HG03103 (cell line): ENCODE data around the gene PAFAH1B1.
"Not testable (repeated sequence)": the region's sequence is repeated elsewhere in the genome, so short reads cannot be mapped to it uniquely, and the experiment has no call there.

ENCODE experiments used
- ATAC-seq: cut with Tn5 transposase; IDR thresholded peaks from one replicate; pipeline ENCODE4 v1.9.1; 2021; ENCODE audit warnings: low read depth; ENCODE audit not compliant: unreplicated experiment

PAFAH1B1 gene

GRCh38 chr17:2685696-2686095 is 92.2 kb downstream of the PAFAH1B1 start:
- no peak for ATAC-seq

- ATAC-seq = no peak
Measured at GRCh38 chr17:2687074-2687418, 93.6 kb downstream of the PAFAH1B1 start.

GRCh38 chr17:2688351-2689342 is 95.2 kb downstream of the PAFAH1B1 start:
- no peak for ATAC-seq

- no peak for ATAC-seq
Measured at GRCh38 chr17:2689411-2690164, 96.1 kb downstream of the PAFAH1B1 start.

- no peak for ATAC-seq
Measured at GRCh38 chr17:2690165-2691068, 97.0 kb downstream of the PAFAH1B1 start.

- ATAC-seq = no peak
Measured at GRCh38 chr17:2691069-2691871, 97.8 kb downstream of the PAFAH1B1 start.

- ATAC-seq = no peak
Measured at GRCh38 chr17:2691965-2692780, 98.7 kb downstream of the PAFAH1B1 start.

GRCh38 chr17:2692781-2693135 is 99.3 kb downstream of the PAFAH1B1 start:
- ATAC-seq = no peak

GRCh38 chr17:2693561-2694380 is 100.3 kb downstream of the PAFAH1B1 start:
- ATAC-seq = no peak

GRCh38 chr17:2694381-2695242 is 101.2 kb downstream of the PAFAH1B1 start:
- no peak for ATAC-seq

- ATAC-seq = no peak
Measured at GRCh38 chr17:2695243-2695960, 101.9 kb downstream of the PAFAH1B1 start.

GRCh38 chr17:2695961-2696760 is 102.7 kb downstream of the PAFAH1B1 start:
- no peak for ATAC-seq

GRCh38 chr17:2697611-2698162 is 104.2 kb downstream of the PAFAH1B1 start:
- no peak for ATAC-seq

- ATAC-seq = not testable (repeated sequence)
Measured at GRCh38 chr17:2699216-2699805, 105.9 kb downstream of the PAFAH1B1 start.

- no peak for ATAC-seq
Measured at GRCh38 chr17:2700030-2700490, 106.6 kb downstream of the PAFAH1B1 start.
